Neural cell (in vitro differentiated cells): ENCODE data around the gene PKP1. TPM values are rescaled to one million over a fixed set of nuclear protein-coding genes. Genes with fewer than 3 reads are reported as not detected.

ENCODE experiments used
- H2AFZ ChIP-seq: fragments of 200-600, 300-800 bp; sonication (generic), shearing (Covaris generic); 2 replicates; pipeline ENCODE4 v1.6.0; 2014; ENCODE audit warnings: low read depth, mild to moderate bottlenecking, antibody characterized with exemption, low read length, moderate library complexity
- H3F3A ChIP-seq: fragments of 200-600 bp; shearing (Covaris generic); 2 replicates; pipeline ENCODE4 v1.6.1; 2016; ENCODE audit warnings: mild to moderate bottlenecking, moderate library complexity, mixed read lengths, antibody characterized with exemption, low read length; ENCODE audit not compliant: insufficient read depth, poor library complexity, severe bottlenecking
- H3K27ac ChIP-seq: fragments of 200-600, 300-800 bp; sonication (generic), shearing (Covaris generic); 2 replicates; pipeline ENCODE4 v1.5.1; 2014; ENCODE audit warnings: mild to moderate bottlenecking, low read length, moderate library complexity
- H3K27me3 ChIP-seq: fragments of 300-800, 200-600 bp; sonication (generic), shearing (Covaris generic); 2 replicates; pipeline ENCODE4 v1.6.0; 2014; ENCODE audit warnings: mild to moderate bottlenecking, low read depth, low read length, moderate library complexity; ENCODE audit not compliant: insufficient read depth
- H3K36me3 ChIP-seq: fragments of 300-800, 200-600 bp; sonication (generic), shearing (Covaris generic); 2 replicates; pipeline ENCODE4 v1.5.1; 2014; ENCODE audit warnings: mild to moderate bottlenecking, antibody characterized with exemption, low read length, moderate library complexity; ENCODE audit not compliant: insufficient read depth
- H3K4me2 ChIP-seq: fragments of 300-800, 200-600 bp; sonication (generic), shearing (Covaris generic); 2 replicates; pipeline ENCODE4 v1.6.0; 2014; ENCODE audit warnings: mild to moderate bottlenecking, low read length
- H3K4me3 ChIP-seq: fragments of 300-800, 200-600 bp; sonication (generic), shearing (Covaris generic); 2 replicates; pipeline ENCODE4 v1.5.1; 2014; ENCODE audit warnings: mild to moderate bottlenecking, low read length, moderate library complexity
- H3K79me2 ChIP-seq: fragments of 200-600 bp; shearing (Covaris generic); replicated peaks from 2 replicates; pipeline ENCODE4 v1.6.0; 2014; ENCODE audit warnings: mild to moderate bottlenecking, low read length, moderate library complexity; ENCODE audit not compliant: insufficient read depth
- H3K9ac ChIP-seq: fragments of 300-800, 200-600 bp; sonication (generic), shearing (Covaris generic); 2 replicates; pipeline ENCODE4 v1.6.1; 2016; ENCODE audit warnings: mild to moderate bottlenecking, low read length, mixed read lengths
- H3K9me2 ChIP-seq: fragments of 200-600 bp; shearing (Covaris generic); 2 replicates; pipeline ENCODE4 v1.6.1; 2016; ENCODE audit warnings: mild to moderate bottlenecking, low read length, mixed read lengths; ENCODE audit not compliant: insufficient read depth
- H3K9me3 ChIP-seq: fragments of 200-600, 300-800 bp; sonication (generic), shearing (Covaris generic); 2 replicates; pipeline ENCODE4 v1.6.1; 2016; ENCODE audit warnings: mild to moderate bottlenecking, mixed run types, low read length, moderate library complexity, mixed read lengths
- H4K20me1 ChIP-seq: fragments of 200-600 bp; shearing (Covaris generic); 2 replicates; pipeline ENCODE4 v1.6.1; 2016; ENCODE audit warnings: mild to moderate bottlenecking, mixed run types; ENCODE audit not compliant: insufficient read depth
- CTCF ChIP-seq: fragments of 450-650 bp; IDR thresholded peaks from 2 replicates; pipeline ENCODE4 v1.5.1; 2014; ENCODE audit warnings: antibody characterized with exemption, mild to moderate bottlenecking, moderate library complexity; ENCODE audit not compliant: poor library complexity, severe bottlenecking
- EP300 ChIP-seq: fragments of 450-650 bp; conservative IDR thresholded peaks from 2 replicates; pipeline ENCODE4 v1.6.1; 2014; ENCODE audit warnings: antibody characterized with exemption, mild to moderate bottlenecking, moderate library complexity; ENCODE audit not compliant: poor library complexity, severe bottlenecking
- EZH2 ChIP-seq: fragments of 200-600, 300-800 bp; shearing (Covaris generic), sonication (generic); IDR thresholded peaks from 2 replicates; pipeline ENCODE4 v1.6.1; 2014; ENCODE audit warnings: antibody characterized with exemption, low read length, borderline replicate concordance, mild to moderate bottlenecking; ENCODE audit not compliant: insufficient read depth, poor library complexity, severe bottlenecking
- MXI1 ChIP-seq: fragments of 450-650 bp; conservative IDR thresholded peaks from 2 replicates; pipeline ENCODE4 v1.6.1; 2014; ENCODE audit warnings: antibody characterized with exemption, mild to moderate bottlenecking; ENCODE audit not compliant: poor library complexity, severe bottlenecking
- POLR2AphosphoS5 ChIP-seq: IDR thresholded peaks from 2 replicates; pipeline ENCODE4 v1.6.1; 2012
- RAD21 ChIP-seq: fragments of 450-650 bp; conservative IDR thresholded peaks from 2 replicates; pipeline ENCODE4 v1.6.1; 2014; ENCODE audit warnings: antibody characterized with exemption, mild to moderate bottlenecking, moderate library complexity
- REST ChIP-seq: IDR thresholded peaks from 2 replicates; pipeline ENCODE4 v1.6.1; 2012; ENCODE audit warnings: borderline replicate concordance
- SMC3 ChIP-seq: fragments of 450-650 bp; conservative IDR thresholded peaks from 2 replicates; pipeline ENCODE4 v1.6.1; 2014; ENCODE audit warnings: antibody characterized with exemption, mild to moderate bottlenecking, moderate library complexity; ENCODE audit not compliant: poor library complexity
- TAF1 ChIP-seq: IDR thresholded peaks from 2 replicates; pipeline ENCODE4 v1.6.1; 2012; ENCODE audit warnings: low read depth
- polyA plus RNA-seq: library from polyadenylated mRNA; depleted of rRNA; stranded (reverse); fragments of >200 nt; gene quantifications from 2 replicates; pipeline ENCODE4 v1.2.3, GENCODE V29; 2014

PKP1 gene
- polyA plus RNA-seq, 1 donor from 2014 or later, result not detected

GRCh38 chr1:201275253-201275666 is 8.0 kb upstream of the PKP1 start:
- Histone ChIP-seq H4K20me1 (no peaks in the 10 kb centered on the region), H3K36me3 (no peaks in the 10 kb centered on the region), H3K4me2 (no peak overlapping the region), H3K9me3 (no peaks in the 10 kb centered on the region), H3K27ac (no peak overlapping the region), H3F3A (no peaks in the 10 kb centered on the region), H3K4me3 (no peak overlapping the region), H3K27me3 (no peaks in the 10 kb centered on the region), H3K79me2 (no peaks in the 10 kb centered on the region), H3K9me2 (no peaks in the 10 kb centered on the region), H2AFZ (no peak overlapping the region), H3K9ac (no peak overlapping the region)
- TF ChIP-seq SMC3 (no peak), EZH2 (no peak), TAF1 (no peak), MXI1 (no peak), POLR2AphosphoS5 (no peak), RAD21 (no peak), EP300 (no peak), REST (no peak), CTCF (no peak)

GRCh38 chr1:201276891-201277290 is 6.4 kb upstream of the PKP1 start:
- Histone ChIP-seq H3K27me3 (no peaks in the 10 kb centered on the region), H3F3A (no peaks in the 10 kb centered on the region), H3K9ac (no peak overlapping the region), H3K27ac (no peak overlapping the region), H3K79me2 (no peaks in the 10 kb centered on the region), H3K9me3 (no peaks in the 10 kb centered on the region), H4K20me1 (no peaks in the 10 kb centered on the region), H3K9me2 (no peaks in the 10 kb centered on the region), H3K4me3 (no peak overlapping the region), H3K36me3 (no peaks in the 10 kb centered on the region), H2AFZ (no peak overlapping the region), H3K4me2 (no peak overlapping the region)
- TF ChIP-seq EP300, result no peak
- no peak for TF ChIP-seq CTCF
- no peak for TF ChIP-seq SMC3
- TF ChIP-seq REST, result no peak
- TF ChIP-seq RAD21, result no peak
- no peak for TF ChIP-seq MXI1
